Right ventricle myocardium inferior (tissue), 1 donor: ENCODE results near the gene PSMG1. TPM values are rescaled to one million over a fixed set of nuclear protein-coding genes. Genes with fewer than 3 reads are reported as not detected.
"Not testable (repeated sequence)": the region's sequence is repeated elsewhere in the genome, so short reads cannot be mapped to it uniquely, and the experiment has no call there.

Experiments
- ATAC-seq: fragments of 200-7000 bp; cut with Tn5 transposase; one replicate; pipeline ENCODE4 v1.9.1; 2020; ENCODE audit warnings: mild to moderate bottlenecking, moderate library complexity
- DNase-seq: peaks from one replicate; pipeline ENCODE4 v3.0.0; 2021; ENCODE audit errors: missing footprints
- intact Hi-C: fragments of 100-400 bp; cut with DNase I; formaldehyde crosslinking; loops from one replicate; pipeline ENCODE4 v1.11.0; 2022
- long read RNA-seq: library from polyadenylated mRNA; unstranded; transcript quantifications from one replicate; pipeline ENCODE4 v2.0.0, GENCODE V29; 2021
- total RNA-seq: library from RNA; stranded (reverse); fragmentation: NEBNext Ultra II Directional; extraction: Animal tissue kit (Norgen Biotek cat#: 25700); gene quantifications from one replicate; pipeline ENCODE4 v1.2.1, GENCODE V29; 2021
- donor health status: DM: no; HTN: yes; CAD: no; lungs with severe emphysema.

PSMG1 gene, protein sequence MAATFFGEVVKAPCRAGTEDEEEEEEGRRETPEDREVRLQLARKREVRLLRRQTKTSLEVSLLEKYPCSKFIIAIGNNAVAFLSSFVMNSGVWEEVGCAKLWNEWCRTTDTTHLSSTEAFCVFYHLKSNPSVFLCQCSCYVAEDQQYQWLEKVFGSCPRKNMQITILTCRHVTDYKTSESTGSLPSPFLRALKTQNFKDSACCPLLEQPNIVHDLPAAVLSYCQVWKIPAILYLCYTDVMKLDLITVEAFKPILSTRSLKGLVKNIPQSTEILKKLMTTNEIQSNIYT
- total RNA-seq, result 18.8 TPM
- long read RNA-seq, partial matches to known transcripts, result 0 of 4 reads
- long read RNA-seq, other reads (novel, unspliced or antisense), result 1 of 4 reads

GRCh38 chr21:39183272-39184049, at the start of gene PSMG1:
Gene PSMG1, minus strand, starts transcription at chr21:39183451. Its CDS starts 66 bp downstream, at chr21:39183385.
- ATAC-seq (peak; percentile 99), DNase-seq (peak; percentile 99)
- intact Hi-C loops, result loop anchor here (5.0 kb wide), 1 partner anchor 204 kb away; no protein-coding TSS in a partner anchor

- DNase-seq (no peak), ATAC-seq (no peak)
- intact Hi-C loops, result no loop called here
Observed at GRCh38 chr21:39232861-39233291, 49.6 kb upstream of the PSMG1 start.

DNA sequence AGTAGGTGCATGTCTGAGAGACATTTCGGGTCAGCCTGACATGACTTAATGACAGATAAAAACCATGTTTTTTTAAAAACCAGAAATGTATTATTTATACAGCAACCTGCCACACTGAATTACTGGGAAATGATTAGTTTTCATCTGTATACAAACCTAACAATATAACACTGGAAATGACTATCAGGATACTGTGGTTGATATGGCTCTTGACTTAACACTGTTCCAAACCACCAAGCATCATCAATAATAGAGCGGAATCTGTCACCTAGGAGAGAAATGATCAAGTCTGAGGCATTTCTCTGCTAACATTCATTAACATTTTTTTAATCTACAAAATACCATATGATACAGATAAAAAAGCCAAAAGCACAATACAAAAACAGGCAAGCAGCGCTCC, 41.7 kb upstream of the PSMG1 start:
- intact Hi-C loops, result loop anchor here (10.0 kb wide), 1 partner anchor 70 kb away; no protein-coding TSS in a partner anchor
- DNase-seq, result no peak

DNA sequence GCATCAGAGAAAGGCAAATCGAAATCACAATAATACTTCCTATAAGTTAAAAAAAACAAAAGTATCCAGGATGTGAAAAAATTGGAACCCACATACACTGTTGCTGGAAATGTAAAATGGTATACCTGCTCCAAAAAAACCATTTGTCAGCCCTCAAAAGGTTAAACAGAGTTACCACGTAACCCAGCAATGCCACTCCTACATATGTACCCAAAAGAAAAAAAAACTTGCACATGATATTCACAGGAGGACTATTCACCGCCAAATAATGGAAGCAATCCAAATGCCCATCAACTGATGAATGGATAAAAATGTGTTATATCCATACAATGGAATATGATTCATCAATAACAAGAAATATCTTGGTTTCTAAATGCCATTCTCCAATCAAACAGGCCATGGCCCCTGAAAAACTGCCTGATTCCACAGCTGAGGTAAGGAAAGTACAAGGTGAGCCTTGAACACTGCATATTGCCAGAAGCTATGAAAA, 38.8 kb upstream of the PSMG1 start:
- intact Hi-C loops, result loop anchor here (10.0 kb wide), 1 partner anchor 73 kb away; no protein-coding TSS in a partner anchor
- DNase-seq (no peak), ATAC-seq (no peak)

More for the DNA sequence above, 41.7 kb upstream of the PSMG1 start:
- no peak for ATAC-seq

- ATAC-seq (no peak), DNase-seq (no peak)
- intact Hi-C loops, result loop anchor here (10.0 kb wide), 1 partner anchor 73 kb away; no protein-coding TSS in a partner anchor
Observed at GRCh38 chr21:39221282-39221996, 38.2 kb upstream of the PSMG1 start.

GRCh38 chr21:39220875-39221274, 37.6 kb upstream of the PSMG1 start:
- intact Hi-C loops, result loop anchor here (10.0 kb wide), 1 partner anchor 74 kb away; no protein-coding TSS in a partner anchor
- DNase-seq, ATAC-seq: not testable (repeated sequence)

- no peak for DNase-seq
- intact Hi-C loops, result loop anchor here (10.0 kb wide), 1 partner anchor 75 kb away; no protein-coding TSS in a partner anchor
- ATAC-seq, result no peak
Observed at GRCh38 chr21:39220150-39220549, 36.9 kb upstream of the PSMG1 start.

GRCh38 chr21:39218082-39218409, 34.8 kb upstream of the PSMG1 start:
- intact Hi-C loops, result loop anchor here (10.0 kb wide), 1 partner anchor 57 kb away; no protein-coding TSS in a partner anchor
- DNase-seq, result no peak
- no peak for ATAC-seq

DNA sequence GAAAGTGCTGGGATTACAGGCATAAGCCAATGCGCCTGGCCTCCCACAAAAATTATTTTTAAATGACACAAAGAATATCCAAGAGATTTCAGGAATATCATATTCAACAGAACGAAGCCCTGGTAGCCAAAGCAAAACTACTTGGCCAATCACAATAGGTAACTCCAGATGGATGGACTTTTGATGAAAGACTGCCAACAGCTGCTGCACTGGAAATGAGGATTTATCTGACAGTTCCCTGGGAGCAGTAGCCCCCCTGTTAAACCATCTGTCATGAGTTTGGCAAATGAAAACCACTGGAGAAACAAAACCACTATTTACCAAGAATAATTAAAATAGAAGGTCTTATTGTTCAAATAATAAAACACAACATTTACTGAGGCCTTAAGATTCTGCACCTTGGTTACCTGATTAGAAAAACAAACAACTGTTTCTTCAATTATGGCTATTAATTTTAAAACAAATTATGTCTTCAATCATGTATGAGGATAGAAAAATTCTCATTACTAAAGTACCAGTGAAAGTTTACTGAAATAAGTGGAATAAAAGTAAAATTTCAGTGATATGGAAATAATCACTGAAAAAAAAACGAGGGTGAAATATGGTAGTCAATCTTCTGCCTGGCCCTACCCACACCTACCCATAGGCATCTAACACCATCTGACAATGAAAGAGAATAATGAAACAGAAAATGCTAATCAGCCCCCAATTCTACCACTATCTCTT, 34.3 kb upstream of the PSMG1 start:
- ATAC-seq (no peak), DNase-seq (no peak)
- intact Hi-C loops, result loop anchor here (10.0 kb wide), 1 partner anchor 57 kb away; no protein-coding TSS in a partner anchor

DNA sequence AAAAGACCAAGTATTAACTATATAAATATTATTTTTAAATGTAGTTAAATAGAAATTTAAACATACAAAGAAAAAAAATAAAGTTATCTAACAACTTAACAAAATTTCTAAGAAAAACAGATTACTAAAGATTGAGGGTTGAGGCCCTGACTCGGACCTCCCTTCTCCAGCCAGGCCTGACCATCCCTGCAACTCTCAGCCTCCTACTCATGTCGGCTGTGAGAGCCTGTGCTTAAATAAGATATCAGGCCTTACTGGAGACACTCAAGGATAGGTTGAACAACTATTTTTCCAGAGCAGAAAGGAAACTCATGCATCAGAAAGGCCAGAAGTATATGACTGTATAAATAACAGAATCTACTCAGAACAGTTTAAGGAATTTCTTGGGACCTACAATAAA, 33.0 kb upstream of the PSMG1 start:
- DNase-seq (no peak), ATAC-seq (no peak)
- intact Hi-C loops, result loop anchor here (10.0 kb wide), 1 partner anchor 59 kb away; no protein-coding TSS in a partner anchor

DNA sequence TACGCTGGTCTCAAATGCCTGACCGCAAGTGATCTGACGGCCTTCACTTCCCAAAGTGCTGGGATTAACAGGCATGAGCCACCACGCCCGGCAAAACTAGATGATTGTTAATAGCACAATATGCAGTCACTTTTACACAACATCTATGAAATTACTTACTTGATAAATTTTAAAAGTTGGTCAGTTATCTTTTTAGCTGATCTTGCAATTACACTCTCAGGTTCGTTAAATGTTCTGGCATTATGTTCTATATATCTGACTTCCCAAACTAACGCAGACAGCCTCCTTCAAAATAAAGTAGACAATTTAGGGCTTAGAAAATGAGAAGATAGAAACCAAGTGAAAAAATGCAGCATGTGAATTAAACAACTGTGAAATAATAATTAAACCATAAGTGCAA, 31.8 kb upstream of the PSMG1 start:
- no peak for DNase-seq
- intact Hi-C loops, result loop anchor here (10.0 kb wide), 1 partner anchor 60 kb away; no protein-coding TSS in a partner anchor
- no peak for ATAC-seq

- no peak for DNase-seq
Observed at GRCh38 chr21:39209334-39209688, 26.1 kb upstream of the PSMG1 start.

DNA sequence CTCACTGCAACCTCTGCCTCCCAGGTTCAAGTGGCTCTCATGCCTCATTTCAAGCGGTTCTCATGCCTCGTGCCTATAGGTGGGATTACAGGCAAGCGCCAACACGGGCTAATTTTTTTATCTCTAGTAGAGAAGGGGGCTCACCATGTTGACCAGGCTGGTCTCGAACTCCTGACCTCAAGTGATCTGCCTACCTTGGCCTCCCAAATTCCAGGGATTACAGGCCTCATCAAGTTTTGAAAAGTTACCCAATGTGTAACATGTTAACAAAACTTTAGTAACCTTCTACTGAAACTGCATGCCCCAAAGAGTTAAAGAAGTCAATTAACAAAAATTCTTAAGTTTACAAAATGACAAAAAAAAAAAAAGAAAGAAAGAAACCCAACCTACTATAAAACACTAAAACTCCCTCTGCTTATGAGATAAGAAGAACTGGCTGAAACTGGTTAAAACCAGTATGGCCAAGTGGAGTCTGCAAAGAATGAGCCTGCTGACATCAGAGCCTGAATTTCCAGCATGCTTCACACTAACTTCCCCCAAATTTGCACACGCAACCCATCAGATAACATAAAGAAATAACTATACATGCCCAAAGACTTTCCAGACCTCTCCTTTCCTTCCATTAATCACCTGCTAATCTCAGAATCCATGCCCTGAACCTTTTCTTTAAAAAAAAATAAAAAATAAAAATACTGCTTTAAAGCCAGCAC, 25.5 kb upstream of the PSMG1 start:
- ATAC-seq, result no peak
- intact Hi-C loops, result no loop called here

More at GRCh38 chr21:39209334-39209688, 26.1 kb upstream of the PSMG1 start:
- ATAC-seq, result no peak
- intact Hi-C loops, result no loop called here

GRCh38 chr21:39204134-39204533, 20.9 kb upstream of the PSMG1 start:
- no peak for ATAC-seq
- intact Hi-C loops, result no loop called here

More for the DNA sequence above, 25.5 kb upstream of the PSMG1 start:
- DNase-seq, result no peak

DNA sequence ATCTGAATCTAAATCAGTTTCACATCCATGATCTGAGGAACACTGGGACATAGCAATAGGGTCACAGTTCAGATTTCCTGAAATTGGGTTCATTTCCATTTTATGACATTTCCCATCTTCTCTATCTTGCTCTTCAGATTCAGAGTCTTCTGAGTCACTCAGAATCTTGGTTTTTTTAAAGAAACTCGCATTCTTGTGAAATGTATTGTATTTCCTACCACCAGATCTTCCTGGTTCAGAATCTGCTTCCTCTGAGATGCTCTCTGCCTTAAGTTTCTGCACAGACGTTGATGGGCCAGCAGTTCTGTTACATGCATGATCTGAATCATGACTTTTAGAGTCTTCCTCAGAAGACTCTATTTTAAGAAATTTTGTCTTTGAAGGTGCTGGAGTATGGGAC, 15.5 kb upstream of the PSMG1 start:
- DNase-seq (no peak), ATAC-seq (no peak)
- intact Hi-C loops, result no loop called here

More at GRCh38 chr21:39204134-39204533, 20.9 kb upstream of the PSMG1 start:
- no peak for DNase-seq

DNA sequence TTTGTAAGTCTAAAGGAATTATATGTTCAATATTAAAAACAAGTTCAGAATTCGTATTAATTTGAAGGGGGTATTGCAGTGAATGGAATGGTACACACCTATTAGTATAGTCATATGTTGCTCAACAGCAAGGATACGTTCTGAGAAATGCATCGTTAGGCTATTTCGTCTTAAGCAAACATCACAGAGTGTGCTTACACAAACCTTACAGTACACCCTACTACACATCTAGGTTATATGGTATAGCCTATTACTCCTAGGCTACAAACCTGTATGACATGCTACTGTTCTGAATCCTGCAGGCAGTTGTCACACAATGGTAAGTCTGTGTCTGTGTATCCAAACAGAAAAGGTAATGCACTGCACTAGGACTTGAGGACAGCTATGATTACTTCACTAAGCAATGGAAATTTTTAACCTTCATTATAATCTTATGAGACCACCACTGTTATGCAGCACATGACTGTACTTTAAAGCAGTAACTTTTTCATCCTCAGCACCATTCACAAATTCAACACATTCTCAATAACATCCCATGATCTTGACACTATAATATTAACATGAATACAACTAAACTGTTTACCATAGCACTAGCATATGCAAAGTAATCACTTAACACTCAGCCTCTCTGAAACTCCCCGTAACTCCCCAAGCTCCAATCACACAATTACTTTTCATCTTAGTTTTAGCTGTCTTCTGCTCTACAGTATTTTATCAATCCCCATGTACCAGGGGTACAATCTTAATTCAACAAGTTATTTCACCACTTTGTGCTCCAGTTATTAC, 14.4 kb upstream of the PSMG1 start:
- no peak for DNase-seq
- intact Hi-C loops, result no loop called here
- ATAC-seq, result no peak

- DNase-seq (no peak), ATAC-seq (no peak)
- intact Hi-C loops, result no loop called here
Observed at GRCh38 chr21:39196838-39197237, 13.6 kb upstream of the PSMG1 start.
